Trophoblast cell (in vitro differentiated cells and primary cell): ENCODE results near the gene BICD1.

Experiments used
- DNase-seq, 2 donors: peaks; one replicate each; pipeline ENCODE4 v3.0.0-alpha.2; 2016
- H2AFZ ChIP-seq: 2 replicates; pipeline ENCODE4 v1.6.1; 2013; ENCODE audit warnings: low read length, moderate library complexity, mild to moderate bottlenecking; ENCODE audit not compliant: insufficient read depth, poor library complexity
- H2AK5ac ChIP-seq: 2 replicates; pipeline ENCODE4 v1.6.1; 2013; ENCODE audit warnings: mild to moderate bottlenecking, low read length
- H2BK120ac ChIP-seq: 2 replicates; pipeline ENCODE4 v1.6.1; 2013; ENCODE audit warnings: low read length, mild to moderate bottlenecking, moderate library complexity; ENCODE audit not compliant: insufficient read depth, poor library complexity
- H2BK12ac ChIP-seq: 2 replicates; pipeline ENCODE4 v1.6.1; 2013; ENCODE audit warnings: mild to moderate bottlenecking, low read length, moderate library complexity
- H2BK5ac ChIP-seq: 2 replicates; pipeline ENCODE4 v1.6.1; 2013; ENCODE audit warnings: low read length, low read depth, moderate library complexity, mild to moderate bottlenecking; ENCODE audit not compliant: poor library complexity
- H3K14ac ChIP-seq: 2 replicates; pipeline ENCODE4 v1.6.1; 2013; ENCODE audit warnings: mild to moderate bottlenecking, low read length
- H3K18ac ChIP-seq: 2 replicates; pipeline ENCODE4 v1.6.1; 2013; ENCODE audit warnings: mild to moderate bottlenecking, low read length
- H3K23ac ChIP-seq: 2 replicates; pipeline ENCODE4 v1.6.1; 2013; ENCODE audit warnings: low read length
- H3K27ac ChIP-seq: 2 replicates; pipeline ENCODE4 v1.5.1; 2013; ENCODE audit warnings: low read depth, mild to moderate bottlenecking, inconsistent platforms, low read length, moderate library complexity
- H3K27me3 ChIP-seq: 2 replicates; pipeline ENCODE4 v1.6.1; 2013; ENCODE audit warnings: inconsistent platforms, mild to moderate bottlenecking, low read length, moderate library complexity; ENCODE audit not compliant: insufficient read depth
- H3K36me3 ChIP-seq, 2 experiments: 1 replicate in 1 of 2; 2 replicates in 1 of 2; pipeline ENCODE4 v1.6.1; 2013; ENCODE audit warnings: low read length in 2 of 2, mild to moderate bottlenecking in 2 of 2, moderate library complexity in 1 of 2; ENCODE audit not compliant: insufficient read depth in 2 of 2, control insufficient read depth in 1 of 2
- H3K4ac ChIP-seq: 2 replicates; pipeline ENCODE4 v1.6.1; 2013; ENCODE audit warnings: low read depth, mild to moderate bottlenecking, low read length, moderate library complexity
- H3K4me1 ChIP-seq, 2 experiments: 1 replicate in 1 of 2; 2 replicates in 1 of 2; pipeline ENCODE4 v1.6.1; 2013; ENCODE audit warnings: low read length in 2 of 2, mild to moderate bottlenecking in 2 of 2, moderate library complexity in 1 of 2; ENCODE audit not compliant: insufficient read depth in 2 of 2, control insufficient read depth in 1 of 2
- H3K4me2 ChIP-seq: 2 replicates; pipeline ENCODE4 v1.6.1; 2013; ENCODE audit warnings: inconsistent platforms, mild to moderate bottlenecking, low read length, moderate library complexity
- H3K4me3 ChIP-seq: 2 replicates; pipeline ENCODE4 v1.5.1; 2013; ENCODE audit warnings: mild to moderate bottlenecking, low read depth, low read length, inconsistent platforms
- H3K79me1 ChIP-seq: one replicate; pipeline ENCODE4 v1.6.1; 2013; ENCODE audit warnings: low read length
- H3K79me2 ChIP-seq: 2 replicates; pipeline ENCODE4 v1.6.1; 2013; ENCODE audit warnings: low read length, mild to moderate bottlenecking; ENCODE audit not compliant: control insufficient read depth, insufficient read depth, poor library complexity
- H3K9ac ChIP-seq: 2 replicates; pipeline ENCODE4 v1.6.1; 2013; ENCODE audit warnings: mild to moderate bottlenecking, low read length
- H3K9me3 ChIP-seq: 2 replicates; pipeline ENCODE4 v1.6.1; 2013; ENCODE audit warnings: low read depth, mild to moderate bottlenecking, control low read depth, inconsistent platforms, low read length; ENCODE audit not compliant: insufficient read depth
- H4K12ac ChIP-seq: 2 replicates; pipeline ENCODE4 v1.6.1; 2013; ENCODE audit warnings: low read depth, mild to moderate bottlenecking, low read length, moderate library complexity
- H4K8ac ChIP-seq: 2 replicates; pipeline ENCODE4 v1.6.1; 2013; ENCODE audit warnings: low read depth, mild to moderate bottlenecking, low read length, moderate library complexity
- H4K91ac ChIP-seq: one replicate; pipeline ENCODE4 v1.6.1; 2013; ENCODE audit warnings: low read depth, mild to moderate bottlenecking, low read length, moderate library complexity
- WGBS: extraction: QIAGEN DNeasy Blood & Tissue Kit; methylation state at CpG from one replicate; pipeline ENCODE4 v1.1.7; 2013; ENCODE audit warnings: missing lambda C conversion rate; ENCODE audit not compliant: insufficient read length, insufficient coverage; ENCODE audit errors: extremely low coverage; 5-methylcytosine and 5-hydroxymethylcytosine counted together

Gene BICD1

GRCh38 chr12:32402946-32403345 lies 296.3 kb downstream of the BICD1 start:
- Histone ChIP-seq H2BK5ac (no peak overlapping the region), H2AFZ (no peak overlapping the region), H3K9ac (no peak overlapping the region), H3K4me3 (no peak overlapping the region), H3K9me3 (no peaks in the 10 kb centered on the region), H3K79me2 (peaks cover 5% of the 10 kb centered on the region), H4K91ac (no peak overlapping the region), H3K36me3 (no peaks in the 10 kb centered on the region), H3K18ac (no peak overlapping the region), H4K8ac (no peak overlapping the region), H3K23ac (no peak overlapping the region), H4K12ac (no peak overlapping the region), H3K4me1 (peaks cover 0 to 3% of the 10 kb centered on the region in 2 experiments), H3K79me1 (peaks cover 10% of the 10 kb centered on the region), H3K4ac (no peak overlapping the region), H3K27me3 (no peaks in the 10 kb centered on the region), H3K14ac (no peak overlapping the region), H2BK12ac (no peak overlapping the region), H3K27ac (no peak overlapping the region), H3K4me2 (no peak overlapping the region), H2BK120ac (no peak overlapping the region), H2AK5ac (no peak overlapping the region)
- DNase-seq, result no peak
- no CpG with 5 or more reads among the region's 1 CpG for WGBS

DNA sequence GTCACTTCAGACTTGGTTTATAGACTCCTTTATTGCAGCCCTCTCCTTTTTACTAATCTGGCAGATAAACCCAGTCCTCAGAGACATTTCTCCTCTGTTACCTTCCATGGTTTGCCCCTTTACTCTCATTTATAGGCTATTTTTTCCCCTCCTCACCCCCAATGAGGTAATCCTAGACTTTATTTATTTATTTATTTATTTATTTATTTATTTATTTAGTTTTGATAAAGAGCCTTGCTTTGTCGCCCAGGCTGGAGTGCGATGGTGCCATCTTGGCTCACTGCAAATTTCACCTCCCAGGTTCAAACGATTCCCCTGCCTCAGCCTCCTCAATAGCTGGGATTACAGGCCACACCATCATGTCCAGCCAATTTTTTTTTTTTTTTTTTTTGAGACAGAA lies 301.1 kb downstream of the BICD1 start:
- Histone ChIP-seq H3K14ac (no peak overlapping the region), H2BK5ac (no peak overlapping the region), H4K12ac (no peak overlapping the region), H3K9ac (no peak overlapping the region), H3K9me3 (no peaks in the 10 kb centered on the region), H3K23ac (no peak overlapping the region), H3K4me2 (no peak overlapping the region), H2BK120ac (no peak overlapping the region), H3K36me3 (peaks cover 0 to 1% of the 10 kb centered on the region in 2 experiments), H3K18ac (no peak overlapping the region), H3K27ac (no peak overlapping the region), H4K91ac (no peak overlapping the region), H4K8ac (no peak overlapping the region), H3K79me1 (no peaks in the 10 kb centered on the region), H3K4me3 (no peak overlapping the region), H2BK12ac (no peak overlapping the region), H3K4me1 (no peaks in the 10 kb centered on the region), H2AFZ (no peak overlapping the region), H2AK5ac (no peak overlapping the region), H3K27me3 (no peaks in the 10 kb centered on the region), H3K4ac (no peak overlapping the region), H3K79me2 (no peaks in the 10 kb centered on the region)
- DNase-seq, result no peak
- no CpG with 5 or more reads among the region's 3 CpGs for WGBS

DNA sequence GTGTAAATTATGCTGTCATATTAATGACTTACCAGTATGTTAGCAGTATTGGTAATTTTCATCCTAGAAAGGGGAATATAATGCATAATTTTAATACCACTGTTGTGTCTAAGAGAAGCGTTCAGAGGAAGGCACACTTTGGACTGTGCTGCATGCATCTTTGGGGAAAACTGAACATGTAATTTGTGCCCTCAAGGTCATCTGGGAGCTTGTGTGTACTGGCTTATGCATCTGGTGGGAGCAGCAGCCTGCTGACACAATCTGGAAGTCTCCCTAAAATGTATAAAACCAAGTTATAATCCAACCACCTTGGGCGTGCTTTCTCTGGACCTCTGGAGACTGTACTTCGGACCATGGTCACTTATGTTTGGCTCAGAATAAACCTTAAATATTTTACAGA lies 306.8 kb downstream of the BICD1 start:
- no peaks in the 10 kb centered on the region for H3K27me3 ChIP-seq
- no peak overlapping the region for H3K18ac ChIP-seq
- no peak overlapping the region for H2AFZ ChIP-seq
- no peak overlapping the region for H3K4ac ChIP-seq
- no peak overlapping the region for H4K91ac ChIP-seq
- no peaks in the 10 kb centered on the region for H3K36me3 ChIP-seq
- no peaks in the 10 kb centered on the region for H3K79me1 ChIP-seq
- no peaks in the 10 kb centered on the region for H3K9me3 ChIP-seq
- no peak overlapping the region for H4K8ac ChIP-seq
- no peak overlapping the region for H2BK120ac ChIP-seq
- no peak overlapping the region for H3K14ac ChIP-seq
- DNase-seq, result no peak
- H2BK12ac ChIP-seq, result no peak overlapping the region
- no peak overlapping the region for H3K23ac ChIP-seq
- H2AK5ac ChIP-seq, result no peak overlapping the region
- peaks cover 0 to 2% of the 10 kb centered on the region in 2 experiments for H3K4me1 ChIP-seq
- H3K27ac ChIP-seq, result no peak overlapping the region
- no peak overlapping the region for H3K4me3 ChIP-seq
- no peak overlapping the region for H3K9ac ChIP-seq
- H4K12ac ChIP-seq, result no peak overlapping the region
- no peak overlapping the region for H3K4me2 ChIP-seq
- no CpG with 5 or more reads among the region's 3 CpGs for WGBS
- H2BK5ac ChIP-seq, result no peak overlapping the region
- no peaks in the 10 kb centered on the region for H3K79me2 ChIP-seq

- no peak overlapping the region for H3K23ac ChIP-seq
- peaks cover 2% of the 10 kb centered on the region for H3K79me2 ChIP-seq
- H3K27ac ChIP-seq, result no peak overlapping the region
- no peak overlapping the region for H2BK5ac ChIP-seq
- H3K4me3 ChIP-seq, result no peak overlapping the region
- H3K4ac ChIP-seq, result no peak overlapping the region
- no peak overlapping the region for H3K14ac ChIP-seq
- peak overlapping the region; percentile 33 for H4K8ac ChIP-seq
- H3K79me1 ChIP-seq, result no peaks in the 10 kb centered on the region
- H3K4me1 ChIP-seq, result peaks cover 15 to 16% of the 10 kb centered on the region in 2 experiments
- H2AK5ac ChIP-seq, result no peak overlapping the region
- DNase-seq, result peak; percentile 73 to 86
- H2BK120ac ChIP-seq, result peak overlapping the region; percentile 20
- H4K91ac ChIP-seq, result peak overlapping the region; percentile 48
- H2BK12ac ChIP-seq, result peak overlapping the region; percentile 2
- no peak overlapping the region for H3K4me2 ChIP-seq
- WGBS, result no CpG with 5 or more reads among the region's 5 CpGs
- H4K12ac ChIP-seq, result no peak overlapping the region
- H3K9me3 ChIP-seq, result peaks cover 2% of the 10 kb centered on the region
- no peak overlapping the region for H3K9ac ChIP-seq
- no peaks in the 10 kb centered on the region for H3K27me3 ChIP-seq
- H3K36me3 ChIP-seq, result no peaks in the 10 kb centered on the region
- H2AFZ ChIP-seq, result no peak overlapping the region
- no peak overlapping the region for H3K18ac ChIP-seq
Measured at GRCh38 chr12:32418221-32418620, 311.6 kb downstream of the BICD1 start.
